GM18951 (cell line): ENCODE measurements around the gene ANXA11.

Experiments used
- POLR2A ChIP-seq: IDR thresholded peaks from 4 replicates; pipeline ENCODE4 v1.6.1; 2011; ENCODE audit warnings: mild to moderate bottlenecking; ENCODE audit not compliant: insufficient read length, insufficient read depth; ENCODE audit errors: extremely low read depth
- in situ Hi-C: fragments of 300-500 bp; cut with MboI; formaldehyde crosslinking; loops from one replicate; pipeline ENCODE4 v1.12.0; 2022; ENCODE audit warnings: low sequenced_read_pairs, mixed read lengths, inconsistent platforms; ENCODE audit not compliant: unreplicated experiment

ANXA11 gene

DNA sequence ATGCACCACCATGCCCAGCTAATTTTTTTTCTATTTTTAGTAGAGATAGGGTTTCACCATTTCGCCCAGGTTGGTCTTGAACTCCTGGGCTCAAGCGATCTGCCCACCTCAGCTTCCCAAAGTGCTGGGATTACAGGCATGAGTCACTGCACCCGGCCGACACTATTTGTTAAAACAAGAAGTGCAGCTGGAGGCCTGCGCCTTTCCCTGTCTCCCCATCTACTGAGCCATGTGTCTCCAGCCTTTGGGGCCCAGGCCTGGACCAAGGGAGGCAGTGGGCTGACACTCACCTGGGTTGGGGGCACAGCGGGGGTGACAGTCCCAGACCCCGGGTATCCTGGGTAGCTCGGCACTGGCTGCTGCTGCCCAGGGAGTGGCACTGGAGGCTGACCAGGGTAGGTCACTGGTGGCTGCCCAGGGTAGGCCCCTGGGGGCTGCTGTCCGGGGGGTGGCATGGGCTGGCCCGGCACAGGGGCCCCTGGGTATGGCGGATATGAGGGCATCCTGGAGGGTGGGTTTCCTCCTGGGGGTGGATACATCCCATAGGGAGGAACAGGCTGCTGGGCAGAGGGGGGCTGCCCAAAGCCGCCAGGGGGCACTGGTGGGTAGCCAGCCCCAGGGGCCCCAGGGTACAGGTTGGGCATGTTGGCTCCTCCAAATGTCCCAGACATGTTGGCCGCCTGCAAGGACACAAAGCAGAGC lies 36.5 kb downstream of the ANXA11 start:
- TF ChIP-seq POLR2A, result no peak
- in situ Hi-C loops, result no loop called here

- no peak for TF ChIP-seq POLR2A
- in situ Hi-C loops, result no loop called here
Observed at GRCh38 chr10:80168162-80168511, 37.2 kb downstream of the ANXA11 start.

GRCh38 chr10:80167471-80168161 lies 37.7 kb downstream of the ANXA11 start:
- in situ Hi-C loops, result no loop called here
- TF ChIP-seq POLR2A, result no peak

GRCh38 chr10:80166581-80167470 lies 38.5 kb downstream of the ANXA11 start:
- in situ Hi-C loops, result no loop called here
- no peak for TF ChIP-seq POLR2A

- TF ChIP-seq POLR2A, result no peak
- in situ Hi-C loops, result no loop called here
Observed at GRCh38 chr10:80165173-80165572, 40.2 kb downstream of the ANXA11 start.

- in situ Hi-C loops, result no loop called here
- TF ChIP-seq POLR2A, result no peak
Observed at GRCh38 chr10:80164596-80164995, 40.7 kb downstream of the ANXA11 start.

GRCh38 chr10:80163741-80164341 lies 41.5 kb downstream of the ANXA11 start:
- in situ Hi-C loops, result no loop called here

DNA sequence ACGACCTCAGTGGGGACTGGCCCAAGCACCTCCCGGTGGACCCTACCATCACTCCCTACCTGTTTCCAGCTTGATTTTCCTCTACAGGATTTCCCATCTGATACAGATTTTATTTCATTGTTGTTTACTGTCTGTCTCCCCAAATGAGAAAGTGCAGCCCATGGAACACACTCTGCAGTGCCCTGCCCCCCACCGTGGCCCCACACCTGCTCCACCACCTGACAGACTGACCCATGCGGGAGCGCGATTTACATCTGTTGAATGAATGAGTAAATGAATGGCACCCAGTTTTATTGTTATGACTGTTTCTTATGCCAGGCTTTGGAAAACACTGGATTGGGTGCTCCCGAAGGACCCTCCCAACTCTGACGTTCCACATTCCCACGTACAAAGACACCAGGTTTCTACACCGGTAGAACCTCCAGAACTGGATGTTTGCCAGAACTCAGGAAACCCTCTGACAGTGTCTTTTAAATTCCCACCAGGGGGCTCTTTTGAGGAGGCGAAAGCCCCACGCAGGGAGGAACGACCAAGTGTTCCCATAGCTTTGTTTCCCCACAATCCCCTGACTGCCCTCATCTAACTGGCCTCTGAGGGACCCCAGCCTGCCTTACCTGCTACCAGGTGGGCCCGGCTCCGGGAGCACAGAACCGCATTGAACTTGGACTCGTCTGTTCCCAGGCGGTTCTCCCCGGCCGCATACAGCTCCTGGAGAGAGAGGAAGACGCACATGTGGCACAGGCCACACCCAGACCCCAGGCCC lies 43.8 kb downstream of the ANXA11 start:
- TF ChIP-seq POLR2A, result no peak

More at GRCh38 chr10:80163741-80164341, 41.5 kb downstream of the ANXA11 start:
- no peak for TF ChIP-seq POLR2A

GRCh38 chr10:80160361-80161320 lies 44.7 kb downstream of the ANXA11 start:
- no peak for TF ChIP-seq POLR2A
- in situ Hi-C loops, result no loop called here

More for the DNA sequence above, 43.8 kb downstream of the ANXA11 start:
- in situ Hi-C loops, result no loop called here

GRCh38 chr10:80159166-80159873 lies 46.0 kb downstream of the ANXA11 start:
- in situ Hi-C loops, result loop anchor here (10.0 kb wide), 1 partner anchor 55 kb away; no protein-coding TSS in a partner anchor
- no peak for TF ChIP-seq POLR2A
